Measurements from ENCODE around the gene SPINK14. TPM values are rescaled to one million over a fixed set of nuclear protein-coding genes. Genes with fewer than 3 reads are reported as not detected.

SPINK14 gene
- total RNA-seq, 1 experiment from 2014 or later = not detected

DNA sequence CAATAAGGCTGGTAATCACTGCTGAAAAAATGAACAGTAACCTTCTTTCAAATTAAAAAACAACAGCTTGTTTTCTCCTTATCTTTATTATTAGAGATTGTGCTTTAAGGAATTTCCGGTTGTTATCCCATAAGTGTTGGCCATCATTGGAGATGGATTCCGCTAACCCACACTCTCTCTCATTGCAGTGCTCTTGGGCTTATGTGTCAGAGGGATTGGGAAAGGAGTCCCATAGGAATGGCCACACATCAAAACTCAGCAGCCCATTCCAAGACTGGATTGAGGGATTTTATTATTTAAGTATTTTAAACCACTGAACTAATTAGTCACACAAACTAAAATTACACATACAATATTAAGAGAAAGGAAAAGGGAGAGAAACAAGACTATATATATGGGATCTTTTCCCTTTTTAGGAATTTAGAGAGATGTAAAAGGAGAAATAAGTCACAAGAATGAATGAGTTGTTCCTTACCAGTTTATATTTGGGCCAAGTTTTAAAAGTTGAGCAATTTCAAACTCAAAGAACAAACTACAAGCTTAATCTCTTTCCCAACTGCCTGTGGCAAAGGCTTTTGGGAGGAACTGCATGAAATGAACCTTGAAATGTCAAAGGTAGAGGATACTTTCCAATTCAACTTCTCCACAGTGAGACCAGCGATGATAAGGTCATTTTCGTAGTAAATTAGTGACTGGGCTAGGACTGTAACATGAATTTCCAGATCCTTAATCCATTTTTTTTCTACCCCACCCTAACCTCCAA, 36.9 kb downstream of the SPINK14 start:
- TF ChIP-seq EZH2 (IDR thresholded peaks at IDR 0.05; ENCODE audit: borderline replicate concordance, low read depth, low read length, poor library complexity, severe bottlenecking) = no peak
- TF ChIP-seq, protein P1, sequence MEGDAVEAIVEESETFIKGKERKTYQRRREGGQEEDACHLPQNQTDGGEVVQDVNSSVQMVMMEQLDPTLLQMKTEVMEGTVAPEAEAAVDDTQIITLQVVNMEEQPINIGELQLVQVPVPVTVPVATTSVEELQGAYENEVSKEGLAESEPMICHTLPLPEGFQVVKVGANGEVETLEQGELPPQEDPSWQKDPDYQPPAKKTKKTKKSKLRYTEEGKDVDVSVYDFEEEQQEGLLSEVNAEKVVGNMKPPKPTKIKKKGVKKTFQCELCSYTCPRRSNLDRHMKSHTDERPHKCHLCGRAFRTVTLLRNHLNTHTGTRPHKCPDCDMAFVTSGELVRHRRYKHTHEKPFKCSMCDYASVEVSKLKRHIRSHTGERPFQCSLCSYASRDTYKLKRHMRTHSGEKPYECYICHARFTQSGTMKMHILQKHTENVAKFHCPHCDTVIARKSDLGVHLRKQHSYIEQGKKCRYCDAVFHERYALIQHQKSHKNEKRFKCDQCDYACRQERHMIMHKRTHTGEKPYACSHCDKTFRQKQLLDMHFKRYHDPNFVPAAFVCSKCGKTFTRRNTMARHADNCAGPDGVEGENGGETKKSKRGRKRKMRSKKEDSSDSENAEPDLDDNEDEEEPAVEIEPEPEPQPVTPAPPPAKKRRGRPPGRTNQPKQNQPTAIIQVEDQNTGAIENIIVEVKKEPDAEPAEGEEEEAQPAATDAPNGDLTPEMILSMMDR (conservative IDR thresholded peaks at IDR 0.05; ENCODE audit: low read depth, low read length) = no peak
- ChIA-PET CTCF (no interaction called here), POLR2A (ENCODE audit: low non-redundant PET) (no interaction called here)
- no peaks in the 10 kb centered on the region for H3K9me3 ChIP-seq (ENCODE audit: low read depth, low read length, poor library complexity, severe bottlenecking)
- no TSS peak for BruUV-seq (replicated peaks)
- H3K27ac ChIP-seq (ENCODE audit: low read depth, low read length, poor library complexity, severe bottlenecking) = no peak overlapping the region
- no peaks in the 10 kb centered on the region for H3K36me3 ChIP-seq (ENCODE audit: insufficient read depth, low read length, poor library complexity, severe bottlenecking)
- intact Hi-C loops (cut with micrococcal nuclease; ENCODE audit: unreplicated experiment) = no loop called here
- H3K4me3 ChIP-seq (ENCODE audit: low read depth, low read length, poor library complexity, severe bottlenecking) = no peak overlapping the region
- H3K27me3 ChIP-seq (replicated peaks; ENCODE audit: insufficient read depth, low read depth, low read length, poor library complexity) = peaks cover 36% of the 10 kb centered on the region
- DNase-seq (ENCODE audit: low spot score) = no peak
- no peaks in the 10 kb centered on the region for H3K4me1 ChIP-seq (ENCODE audit: insufficient read depth, low read length, poor library complexity, severe bottlenecking)

DNA sequence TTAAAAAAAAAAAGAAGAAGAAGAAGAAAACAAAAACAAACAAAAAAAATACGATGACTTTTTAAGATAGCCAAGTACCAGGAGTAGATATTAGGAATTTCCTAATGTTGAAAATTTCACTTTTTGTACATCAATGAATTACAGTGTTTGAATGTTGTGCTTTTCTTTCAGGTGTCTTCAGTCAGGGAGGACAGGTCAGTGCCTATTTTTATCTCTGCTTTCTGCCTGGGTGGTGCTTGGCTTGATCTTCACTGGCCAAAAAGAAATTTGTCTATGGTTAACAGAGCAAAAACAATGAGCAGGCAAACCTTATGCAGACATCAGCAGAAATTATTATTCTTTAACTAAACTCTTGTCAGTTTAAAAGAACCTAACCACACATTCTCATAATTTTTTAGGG, 37.5 kb downstream of the SPINK14 start:
- H3K27me3 ChIP-seq (replicated peaks; ENCODE audit: insufficient read depth, low read depth, low read length, poor library complexity) = peaks cover 31% of the 10 kb centered on the region
- intact Hi-C loops (cut with micrococcal nuclease; ENCODE audit: unreplicated experiment) = no loop called here
- ChIA-PET POLR2A (ENCODE audit: low non-redundant PET) (no interaction called here), CTCF (no interaction called here)
- no peak overlapping the region for H3K27ac ChIP-seq (ENCODE audit: low read depth, low read length, poor library complexity, severe bottlenecking)
- no peaks in the 10 kb centered on the region for H3K36me3 ChIP-seq (ENCODE audit: insufficient read depth, low read length, poor library complexity, severe bottlenecking)
- H3K9me3 ChIP-seq (ENCODE audit: low read depth, low read length, poor library complexity, severe bottlenecking) = no peaks in the 10 kb centered on the region
- no peak for DNase-seq (ENCODE audit: low spot score)
- no peaks in the 10 kb centered on the region for H3K4me1 ChIP-seq (ENCODE audit: insufficient read depth, low read length, poor library complexity, severe bottlenecking)
- H3K4me3 ChIP-seq (ENCODE audit: low read depth, low read length, poor library complexity, severe bottlenecking) = no peak overlapping the region
- TF ChIP-seq, protein P1 (conservative IDR thresholded peaks at IDR 0.05; ENCODE audit: low read depth, low read length) = no peak
- no peak for TF ChIP-seq EZH2 (IDR thresholded peaks at IDR 0.05; ENCODE audit: borderline replicate concordance, low read depth, low read length, poor library complexity, severe bottlenecking)
- BruUV-seq (replicated peaks) = no TSS peak

DNA sequence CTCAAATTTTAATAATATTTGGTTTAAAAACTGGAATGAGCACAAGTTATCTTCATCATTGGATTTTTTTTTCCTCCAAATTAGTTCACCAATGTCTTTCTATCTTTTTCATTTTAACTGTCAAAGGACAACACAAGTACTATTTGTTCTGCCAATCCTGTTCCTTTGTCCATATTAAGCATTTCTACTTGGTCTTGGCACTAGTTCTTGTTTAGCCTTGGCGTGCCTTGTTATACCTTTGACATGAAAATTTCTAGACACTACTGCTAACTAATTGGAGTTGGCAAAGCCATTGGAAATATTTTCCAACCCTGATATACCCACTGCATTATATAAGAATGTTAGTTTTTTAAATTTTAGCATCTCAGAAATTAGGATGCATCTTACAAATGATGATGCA, 38.3 kb downstream of the SPINK14 start:
- H3K27ac ChIP-seq (ENCODE audit: low read depth, low read length, poor library complexity, severe bottlenecking) = no peak overlapping the region
- peaks cover 26% of the 10 kb centered on the region for H3K27me3 ChIP-seq (replicated peaks; ENCODE audit: insufficient read depth, low read depth, low read length, poor library complexity)
- H3K9me3 ChIP-seq (ENCODE audit: low read depth, low read length, poor library complexity, severe bottlenecking) = no peaks in the 10 kb centered on the region
- DNase-seq (ENCODE audit: low spot score) = no peak
- BruUV-seq (replicated peaks) = no TSS peak
- TF ChIP-seq, protein P1 (conservative IDR thresholded peaks at IDR 0.05; ENCODE audit: low read depth, low read length) = no peak
- TF ChIP-seq EZH2 (IDR thresholded peaks at IDR 0.05; ENCODE audit: borderline replicate concordance, low read depth, low read length, poor library complexity, severe bottlenecking) = no peak
- CTCF ChIA-PET = no interaction called here
- no peaks in the 10 kb centered on the region for H3K4me1 ChIP-seq (ENCODE audit: insufficient read depth, low read length, poor library complexity, severe bottlenecking)
- POLR2A ChIA-PET (ENCODE audit: low non-redundant PET) = no interaction called here
- H3K4me3 ChIP-seq (ENCODE audit: low read depth, low read length, poor library complexity, severe bottlenecking) = no peak overlapping the region
- intact Hi-C loops (cut with micrococcal nuclease; ENCODE audit: unreplicated experiment) = no loop called here
- H3K36me3 ChIP-seq (ENCODE audit: insufficient read depth, low read length, poor library complexity, severe bottlenecking) = no peaks in the 10 kb centered on the region

All from A673 (cell line).